ENCODE measurements around the gene DYNC2H1.

DNA sequence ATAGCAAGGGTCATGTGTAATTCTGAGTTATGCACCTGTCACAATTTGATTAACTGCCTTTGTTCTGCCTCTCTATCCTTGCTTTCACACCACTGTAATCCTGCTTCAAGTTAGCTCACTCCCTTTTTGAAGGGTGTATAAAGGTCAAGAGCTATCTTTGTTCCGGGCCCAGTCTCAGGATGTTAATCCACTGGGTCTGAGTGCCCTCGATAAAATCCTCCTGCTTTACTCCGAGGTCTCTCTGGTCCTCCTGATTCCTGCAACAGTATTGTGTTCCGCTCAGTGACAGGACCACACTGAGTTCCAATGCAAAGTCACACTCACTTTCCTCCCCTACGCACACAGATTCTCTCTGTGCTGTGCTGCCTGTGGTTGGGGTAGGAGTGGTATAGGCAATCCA is 186.5 kb downstream of the DYNC2H1 start:
- TF ChIP-seq POLR2A (IDR thresholded peaks at IDR 0.05) (no peak), EP300 (IDR thresholded peaks at IDR 0.05) (no peak)
- TF ChIP-seq, protein P1, sequence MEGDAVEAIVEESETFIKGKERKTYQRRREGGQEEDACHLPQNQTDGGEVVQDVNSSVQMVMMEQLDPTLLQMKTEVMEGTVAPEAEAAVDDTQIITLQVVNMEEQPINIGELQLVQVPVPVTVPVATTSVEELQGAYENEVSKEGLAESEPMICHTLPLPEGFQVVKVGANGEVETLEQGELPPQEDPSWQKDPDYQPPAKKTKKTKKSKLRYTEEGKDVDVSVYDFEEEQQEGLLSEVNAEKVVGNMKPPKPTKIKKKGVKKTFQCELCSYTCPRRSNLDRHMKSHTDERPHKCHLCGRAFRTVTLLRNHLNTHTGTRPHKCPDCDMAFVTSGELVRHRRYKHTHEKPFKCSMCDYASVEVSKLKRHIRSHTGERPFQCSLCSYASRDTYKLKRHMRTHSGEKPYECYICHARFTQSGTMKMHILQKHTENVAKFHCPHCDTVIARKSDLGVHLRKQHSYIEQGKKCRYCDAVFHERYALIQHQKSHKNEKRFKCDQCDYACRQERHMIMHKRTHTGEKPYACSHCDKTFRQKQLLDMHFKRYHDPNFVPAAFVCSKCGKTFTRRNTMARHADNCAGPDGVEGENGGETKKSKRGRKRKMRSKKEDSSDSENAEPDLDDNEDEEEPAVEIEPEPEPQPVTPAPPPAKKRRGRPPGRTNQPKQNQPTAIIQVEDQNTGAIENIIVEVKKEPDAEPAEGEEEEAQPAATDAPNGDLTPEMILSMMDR (IDR thresholded peaks at IDR 0.05) = no peak
